ENCODE measurements around the gene CDH8.
A peak's percentile ranks its signal among the peaks of the same experiment; 100 is the strongest.

The CDH8 gene

DNA sequence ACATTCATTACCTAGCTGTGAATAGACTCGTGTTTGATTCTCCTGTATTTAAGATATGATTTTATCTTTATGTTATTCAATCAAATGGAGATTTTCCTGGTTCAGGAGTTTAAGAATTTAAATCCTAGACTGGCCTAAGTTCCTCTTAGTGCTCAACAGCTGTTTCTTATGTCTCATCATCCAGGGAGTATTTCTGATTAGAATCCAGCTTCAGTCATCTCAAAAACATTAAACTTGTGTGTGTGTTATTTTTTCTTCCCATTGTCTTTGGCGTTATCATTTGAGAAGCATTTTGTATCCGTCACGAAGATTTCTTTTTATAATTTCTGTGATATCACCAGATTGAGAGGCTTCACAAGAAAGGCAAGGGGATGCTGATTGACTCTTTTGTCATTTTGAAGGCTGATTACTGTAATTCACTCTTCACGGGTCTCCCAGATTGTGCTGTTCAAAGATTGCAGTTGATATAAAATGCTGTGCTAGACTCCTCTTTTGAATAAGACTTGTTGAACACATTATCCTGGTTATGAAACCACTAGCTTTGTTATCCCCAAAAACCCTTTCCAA, 204.8 kb downstream of the CDH8 start:
- no peak overlapping the region for H3K27ac ChIP-seq (ENCODE audit: insufficient read depth, low read depth, low read length, poor library complexity, severe bottlenecking)
- WGBS, 2 experiments = 94 to 97% methylated on average over 4 of the region's 5 CpGs

DNA sequence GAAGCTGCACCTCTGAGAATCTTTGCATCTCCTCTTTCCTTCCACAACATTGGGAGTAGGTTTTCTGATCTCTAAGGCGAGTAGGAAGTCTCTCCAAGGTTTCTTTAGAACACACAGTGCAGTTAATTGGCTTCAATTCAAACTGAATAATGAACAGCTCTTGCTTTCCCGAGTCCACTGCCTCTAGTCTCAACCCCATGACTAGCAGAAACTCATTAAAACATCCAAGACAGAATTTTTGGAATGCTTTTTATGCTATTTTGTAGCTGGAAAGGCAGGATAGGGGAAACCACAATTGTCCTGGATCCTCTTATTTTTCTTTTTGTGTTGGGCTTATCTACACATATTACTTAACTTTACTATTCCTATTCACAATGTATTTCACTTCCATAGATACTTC, 206.6 kb downstream of the CDH8 start:
- no peaks in the 10 kb centered on the region for H3K9me3 ChIP-seq (ENCODE audit: control insufficient read depth, low read length)
- WGBS, 2 experiments = 49 to 58% methylated on average over 2 of the region's 2 CpGs
- H3K4me1 ChIP-seq (ENCODE audit: control insufficient read depth, insufficient read depth, low read length) = no peaks in the 10 kb centered on the region
- H3K4me3 ChIP-seq (ENCODE audit: insufficient read depth, low read depth, low read length) = no peak overlapping the region
- H3K27ac ChIP-seq (ENCODE audit: insufficient read depth, low read depth, low read length, poor library complexity, severe bottlenecking) = peak overlapping the region; percentile 33
- no peaks in the 10 kb centered on the region for H3K27me3 ChIP-seq (ENCODE audit: control insufficient read depth, insufficient read depth, low read length, poor library complexity, severe bottlenecking)
- H3K36me3 ChIP-seq (ENCODE audit: control insufficient read depth, insufficient read depth, low read length) = no peaks in the 10 kb centered on the region

More for the DNA sequence above, 204.8 kb downstream of the CDH8 start:
- Histone ChIP-seq H3K9me3 (ENCODE audit: control insufficient read depth, low read length) (no peaks in the 10 kb centered on the region), H3K4me1 (ENCODE audit: control insufficient read depth, insufficient read depth, low read length) (peaks cover 11% of the 10 kb centered on the region), H3K36me3 (ENCODE audit: control insufficient read depth, insufficient read depth, low read length) (no peaks in the 10 kb centered on the region), H3K27me3 (ENCODE audit: control insufficient read depth, insufficient read depth, low read length, poor library complexity, severe bottlenecking) (no peaks in the 10 kb centered on the region), H3K4me3 (ENCODE audit: insufficient read depth, low read depth, low read length) (no peak overlapping the region)

DNA sequence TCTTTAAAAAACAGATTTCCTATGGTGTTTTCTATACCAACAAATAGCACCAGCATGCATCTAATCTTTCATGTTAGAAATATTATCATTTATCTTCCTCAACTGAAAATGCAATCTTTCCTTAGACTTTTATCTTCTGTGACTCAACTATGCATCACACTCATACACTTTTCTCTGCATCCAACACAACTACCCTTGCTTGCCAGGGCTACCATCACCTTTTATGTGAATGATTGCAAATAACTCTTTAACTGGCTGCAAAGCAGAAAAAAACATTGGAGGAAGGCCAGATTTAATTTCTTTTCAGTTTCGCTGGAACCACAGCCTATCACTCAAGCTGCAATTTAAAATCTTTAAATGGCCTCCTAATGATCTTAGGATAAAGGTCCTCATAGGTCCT, 212.9 kb downstream of the CDH8 start:
- no peaks in the 10 kb centered on the region for H3K4me1 ChIP-seq (ENCODE audit: control insufficient read depth, insufficient read depth, low read length)
- H3K9me3 ChIP-seq (ENCODE audit: control insufficient read depth, low read length) = no peaks in the 10 kb centered on the region
- WGBS, 2 experiments = 92 to 94% methylated on average over 1 of the region's 1 CpG
- no peak overlapping the region for H3K27ac ChIP-seq (ENCODE audit: insufficient read depth, low read depth, low read length, poor library complexity, severe bottlenecking)
- no peak overlapping the region for H3K4me3 ChIP-seq (ENCODE audit: insufficient read depth, low read depth, low read length)
- H3K36me3 ChIP-seq (ENCODE audit: control insufficient read depth, insufficient read depth, low read length) = no peaks in the 10 kb centered on the region
- no peaks in the 10 kb centered on the region for H3K27me3 ChIP-seq (ENCODE audit: control insufficient read depth, insufficient read depth, low read length, poor library complexity, severe bottlenecking)

DNA sequence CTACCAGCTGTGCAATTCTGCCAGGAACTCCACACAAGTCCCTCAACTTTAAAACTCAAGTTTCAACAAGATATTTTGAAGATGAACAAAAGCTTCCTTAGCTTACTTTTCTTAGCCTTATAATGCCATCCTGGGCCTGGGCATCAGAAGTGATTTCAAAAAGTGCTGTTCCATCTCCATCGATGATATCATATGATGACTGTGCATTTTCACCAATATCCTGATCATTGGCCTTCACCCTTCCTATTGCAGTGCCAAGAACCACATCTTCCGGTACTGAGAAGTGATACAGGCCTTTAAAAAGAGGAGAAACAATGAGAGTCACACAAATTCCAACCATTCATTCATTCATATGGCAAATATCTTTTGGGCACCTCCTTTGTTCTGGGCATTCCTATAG, 215.4 kb downstream of the CDH8 start:
- H3K9me3 ChIP-seq (ENCODE audit: control insufficient read depth, low read length) = no peaks in the 10 kb centered on the region
- H3K27ac ChIP-seq (ENCODE audit: insufficient read depth, low read depth, low read length, poor library complexity, severe bottlenecking) = no peak overlapping the region
- H3K4me1 ChIP-seq (ENCODE audit: control insufficient read depth, insufficient read depth, low read length) = no peaks in the 10 kb centered on the region
- no peaks in the 10 kb centered on the region for H3K27me3 ChIP-seq (ENCODE audit: control insufficient read depth, insufficient read depth, low read length, poor library complexity, severe bottlenecking)
- H3K36me3 ChIP-seq (ENCODE audit: control insufficient read depth, insufficient read depth, low read length) = no peaks in the 10 kb centered on the region
- WGBS, 2 experiments = 95 to 97% methylated on average over 2 of the region's 2 CpGs
- H3K4me3 ChIP-seq (ENCODE audit: insufficient read depth, low read depth, low read length) = no peak overlapping the region

DNA sequence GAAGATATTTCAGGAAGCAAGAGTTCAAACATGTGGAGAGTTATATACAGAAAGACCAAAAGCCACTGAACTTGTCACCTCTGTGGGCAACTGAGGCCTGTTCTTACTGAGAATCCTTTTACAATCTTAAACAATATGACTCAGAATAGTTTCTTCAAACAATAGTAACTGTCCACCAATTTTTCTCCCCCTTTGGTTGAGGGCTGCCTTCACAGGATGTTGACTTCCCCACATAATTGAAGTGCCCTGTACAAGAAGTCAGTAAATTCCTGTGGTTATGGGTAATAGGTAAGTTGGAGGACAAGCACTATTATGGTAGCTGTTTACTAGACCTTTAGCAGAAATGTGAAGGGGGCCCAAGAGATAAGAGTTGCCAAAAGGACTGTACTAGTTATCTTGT, 215.8 kb downstream of the CDH8 start:
- Histone ChIP-seq H3K4me3 (ENCODE audit: insufficient read depth, low read depth, low read length) (no peak overlapping the region), H3K4me1 (ENCODE audit: control insufficient read depth, insufficient read depth, low read length) (no peaks in the 10 kb centered on the region), H3K27me3 (ENCODE audit: control insufficient read depth, insufficient read depth, low read length, poor library complexity, severe bottlenecking) (no peaks in the 10 kb centered on the region), H3K36me3 (ENCODE audit: control insufficient read depth, insufficient read depth, low read length) (no peaks in the 10 kb centered on the region), H3K27ac (ENCODE audit: insufficient read depth, low read depth, low read length, poor library complexity, severe bottlenecking) (no peak overlapping the region), H3K9me3 (ENCODE audit: control insufficient read depth, low read length) (no peaks in the 10 kb centered on the region)

DNA sequence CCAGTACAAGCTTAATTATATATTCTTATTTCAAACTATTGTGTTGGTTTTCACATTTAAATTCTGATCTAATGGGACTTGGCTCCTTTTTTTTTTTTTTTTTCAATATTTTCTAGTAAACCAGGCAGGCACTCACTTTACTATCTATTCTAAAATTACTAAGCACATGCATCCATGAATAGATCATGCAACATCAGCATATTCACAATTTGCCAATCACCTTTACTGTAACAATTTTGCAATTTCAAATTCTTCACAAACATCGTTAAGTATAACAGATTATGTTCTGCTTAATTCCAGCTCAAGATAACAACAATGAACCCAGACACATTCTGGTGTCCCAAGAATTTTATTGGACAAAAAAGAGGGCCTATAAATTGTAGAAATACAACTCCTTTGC, 217.4 kb downstream of the CDH8 start:
- no peak overlapping the region for H3K4me3 ChIP-seq (ENCODE audit: insufficient read depth, low read depth, low read length)
- no peaks in the 10 kb centered on the region for H3K9me3 ChIP-seq (ENCODE audit: control insufficient read depth, low read length)
- H3K27me3 ChIP-seq (ENCODE audit: control insufficient read depth, insufficient read depth, low read length, poor library complexity, severe bottlenecking) = no peaks in the 10 kb centered on the region
- H3K27ac ChIP-seq (ENCODE audit: insufficient read depth, low read depth, low read length, poor library complexity, severe bottlenecking) = no peak overlapping the region
- 100% methylated on average over 1 of the region's 1 CpG for WGBS, 2 experiments
- no peaks in the 10 kb centered on the region for H3K4me1 ChIP-seq (ENCODE audit: control insufficient read depth, insufficient read depth, low read length)
- no peaks in the 10 kb centered on the region for H3K36me3 ChIP-seq (ENCODE audit: control insufficient read depth, insufficient read depth, low read length)

DNA sequence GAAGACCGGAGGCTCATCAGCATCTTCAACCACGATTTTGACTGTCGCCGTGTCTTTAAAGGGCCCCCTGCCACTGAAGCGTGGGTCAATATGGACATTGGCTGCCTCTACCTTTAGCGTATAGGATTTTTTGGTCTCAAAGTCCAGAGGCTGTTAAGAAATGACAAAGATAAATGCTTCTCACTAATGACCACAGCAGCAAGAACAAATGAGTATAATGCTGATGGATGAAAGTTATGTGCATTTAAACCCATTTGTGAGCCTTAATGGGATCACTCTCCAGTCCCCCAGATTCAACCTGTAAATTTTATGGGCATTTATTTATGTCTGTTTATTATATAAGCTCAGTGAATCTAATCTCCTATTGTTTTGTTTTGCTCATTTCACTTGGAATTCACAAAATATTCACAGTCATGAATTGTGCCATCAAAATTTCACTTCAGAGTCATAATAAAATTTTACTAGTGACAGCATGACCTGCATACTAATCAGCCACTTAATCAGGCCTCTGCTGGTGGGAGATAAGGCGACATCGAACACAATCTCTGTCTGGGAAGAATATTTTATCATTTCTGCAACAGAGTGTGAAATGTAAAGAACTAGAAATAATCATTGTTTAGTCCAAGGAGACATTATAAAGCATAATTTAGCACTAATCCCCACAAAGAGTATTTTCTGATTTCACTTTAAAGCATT, 218.5 kb downstream of the CDH8 start:
- H3K4me3 ChIP-seq (ENCODE audit: insufficient read depth, low read depth, low read length) = no peak overlapping the region
- H3K27ac ChIP-seq (ENCODE audit: insufficient read depth, low read depth, low read length, poor library complexity, severe bottlenecking) = no peak overlapping the region
- WGBS, 2 experiments = 94 to 95% methylated on average over 7 to 8 of the region's 8 CpGs
- H3K27me3 ChIP-seq (ENCODE audit: control insufficient read depth, insufficient read depth, low read length, poor library complexity, severe bottlenecking) = no peaks in the 10 kb centered on the region
- no peaks in the 10 kb centered on the region for H3K9me3 ChIP-seq (ENCODE audit: control insufficient read depth, low read length)
- no peaks in the 10 kb centered on the region for H3K36me3 ChIP-seq (ENCODE audit: control insufficient read depth, insufficient read depth, low read length)
- H3K4me1 ChIP-seq (ENCODE audit: control insufficient read depth, insufficient read depth, low read length) = no peaks in the 10 kb centered on the region

DNA sequence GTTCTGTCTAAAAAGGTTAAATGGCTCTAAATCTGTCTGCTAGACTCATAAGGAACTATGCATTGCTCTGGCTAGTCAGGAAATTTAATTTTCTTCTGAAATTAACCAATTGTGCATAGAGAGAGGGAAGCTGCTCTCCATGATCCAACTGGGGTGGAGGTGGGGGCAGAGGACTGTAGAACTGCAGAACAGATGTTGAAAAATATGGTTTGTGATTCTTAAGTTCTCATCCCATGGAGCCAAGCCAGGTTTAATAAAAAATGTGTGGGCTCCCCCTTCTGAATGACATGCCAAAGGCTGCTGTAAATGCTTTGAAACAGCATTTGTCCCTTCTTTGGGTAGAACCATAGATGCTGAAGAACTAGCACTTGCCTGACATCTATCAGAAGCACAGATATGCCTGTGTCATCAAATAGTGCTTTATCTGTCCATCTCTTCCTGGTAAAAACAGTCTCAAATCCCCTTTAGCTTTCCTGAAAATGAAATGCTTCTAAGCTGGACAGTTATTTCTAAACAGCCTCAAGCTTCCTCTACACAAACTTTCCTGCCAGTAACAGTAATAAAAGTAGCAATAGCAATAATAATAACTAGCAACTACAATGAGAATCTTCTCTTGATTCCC, 221.4 kb downstream of the CDH8 start:
- Histone ChIP-seq H3K36me3 (ENCODE audit: control insufficient read depth, insufficient read depth, low read length) (no peaks in the 10 kb centered on the region), H3K4me1 (ENCODE audit: control insufficient read depth, insufficient read depth, low read length) (no peaks in the 10 kb centered on the region), H3K9me3 (ENCODE audit: control insufficient read depth, low read length) (no peaks in the 10 kb centered on the region), H3K27me3 (ENCODE audit: control insufficient read depth, insufficient read depth, low read length, poor library complexity, severe bottlenecking) (no peaks in the 10 kb centered on the region), H3K4me3 (ENCODE audit: insufficient read depth, low read depth, low read length) (no peak overlapping the region), H3K27ac (ENCODE audit: insufficient read depth, low read depth, low read length, poor library complexity, severe bottlenecking) (no peak overlapping the region)

DNA sequence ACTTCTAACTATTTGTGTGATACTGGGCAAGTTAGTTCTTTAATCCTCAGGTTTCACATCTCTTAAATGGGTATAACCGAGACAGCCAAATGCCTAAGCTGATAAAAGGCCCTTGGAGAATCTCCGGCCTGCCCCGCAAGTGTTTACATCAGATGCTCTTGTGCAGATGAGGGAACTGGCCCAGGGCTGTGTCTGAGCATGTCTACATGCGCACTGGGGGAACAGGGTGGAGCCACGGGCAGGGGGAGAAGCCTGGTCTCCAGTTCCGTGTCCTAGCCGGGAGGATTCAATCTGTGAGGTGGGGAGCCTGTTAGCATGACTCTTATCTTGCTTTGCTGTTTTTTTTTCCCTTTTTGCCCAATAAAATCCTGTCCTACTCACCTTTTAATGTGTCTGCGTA, 222.9 kb downstream of the CDH8 start:
- Histone ChIP-seq H3K27ac (ENCODE audit: insufficient read depth, low read depth, low read length, poor library complexity, severe bottlenecking) (no peak overlapping the region), H3K4me3 (ENCODE audit: insufficient read depth, low read depth, low read length) (no peak overlapping the region), H3K27me3 (ENCODE audit: control insufficient read depth, insufficient read depth, low read length, poor library complexity, severe bottlenecking) (no peaks in the 10 kb centered on the region), H3K9me3 (ENCODE audit: control insufficient read depth, low read length) (no peaks in the 10 kb centered on the region), H3K4me1 (ENCODE audit: control insufficient read depth, insufficient read depth, low read length) (no peaks in the 10 kb centered on the region), H3K36me3 (ENCODE audit: control insufficient read depth, insufficient read depth, low read length) (no peaks in the 10 kb centered on the region)
- WGBS, 2 experiments = 96% methylated on average over 6 to 8 of the region's 8 CpGs

DNA sequence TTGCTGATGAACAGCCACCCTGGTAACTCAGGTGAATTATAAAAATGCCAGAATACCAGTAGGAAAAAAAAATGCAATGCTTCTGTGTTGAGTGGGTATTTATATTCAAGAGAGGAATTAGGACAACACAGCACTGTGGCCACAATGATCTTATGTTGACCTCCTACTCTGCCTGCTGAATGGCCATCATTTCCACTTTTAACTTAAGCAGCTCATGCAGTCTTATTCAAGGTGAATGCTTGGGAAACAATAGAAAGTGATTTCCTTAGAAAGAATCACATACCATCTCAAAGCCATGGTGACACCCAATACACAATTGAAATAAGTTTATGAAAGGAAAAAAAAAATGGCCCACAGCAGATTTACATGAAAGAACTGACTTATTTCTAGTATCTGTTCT, 224.0 kb downstream of the CDH8 start:
- Histone ChIP-seq H3K9me3 (ENCODE audit: control insufficient read depth, low read length) (no peaks in the 10 kb centered on the region), H3K27me3 (ENCODE audit: control insufficient read depth, insufficient read depth, low read length, poor library complexity, severe bottlenecking) (no peaks in the 10 kb centered on the region), H3K4me1 (ENCODE audit: control insufficient read depth, insufficient read depth, low read length) (no peaks in the 10 kb centered on the region), H3K27ac (ENCODE audit: insufficient read depth, low read depth, low read length, poor library complexity, severe bottlenecking) (no peak overlapping the region), H3K4me3 (ENCODE audit: insufficient read depth, low read depth, low read length) (no peak overlapping the region), H3K36me3 (ENCODE audit: control insufficient read depth, insufficient read depth, low read length) (no peaks in the 10 kb centered on the region)

Measured in ectodermal cell (in vitro differentiated cells).